ENCODE results near the gene TMCO4. TPM values are rescaled to one million over a fixed set of nuclear protein-coding genes. Genes with fewer than 3 reads are reported as not detected.

TMCO4 gene
- total and polyA plus RNA-seq, 2 of the 4 experiments (the other 2 are of a cell fraction): 7.3 to 8.6 TPM

DNA sequence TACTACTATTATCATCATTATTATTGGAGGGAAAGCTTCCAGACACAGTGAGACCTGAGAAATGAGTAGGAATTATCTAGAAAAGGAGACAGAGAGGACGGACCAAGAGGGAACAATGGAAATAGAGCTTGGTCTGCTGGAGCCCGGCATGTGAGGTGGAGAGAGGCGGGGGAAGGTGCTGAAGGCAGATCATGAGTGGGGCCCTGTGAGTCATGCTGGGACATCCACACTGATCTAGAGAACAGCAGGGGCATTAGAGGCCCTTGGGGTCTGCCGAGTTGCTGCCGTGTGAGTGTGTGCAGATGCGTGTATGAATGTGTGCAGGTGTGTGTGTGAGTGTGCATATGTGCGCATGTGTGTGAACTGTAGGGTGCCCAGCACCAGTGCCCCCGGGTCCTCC lies 65.7 kb downstream of the TMCO4 start (continued):
- TF ChIP-seq BHLHE40 (IDR thresholded peaks at IDR 0.05; ENCODE audit: low read depth, low read length): no peak
- TF ChIP-seq, protein P1, sequence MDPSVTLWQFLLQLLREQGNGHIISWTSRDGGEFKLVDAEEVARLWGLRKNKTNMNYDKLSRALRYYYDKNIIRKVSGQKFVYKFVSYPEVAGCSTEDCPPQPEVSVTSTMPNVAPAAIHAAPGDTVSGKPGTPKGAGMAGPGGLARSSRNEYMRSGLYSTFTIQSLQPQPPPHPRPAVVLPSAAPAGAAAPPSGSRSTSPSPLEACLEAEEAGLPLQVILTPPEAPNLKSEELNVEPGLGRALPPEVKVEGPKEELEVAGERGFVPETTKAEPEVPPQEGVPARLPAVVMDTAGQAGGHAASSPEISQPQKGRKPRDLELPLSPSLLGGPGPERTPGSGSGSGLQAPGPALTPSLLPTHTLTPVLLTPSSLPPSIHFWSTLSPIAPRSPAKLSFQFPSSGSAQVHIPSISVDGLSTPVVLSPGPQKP (IDR thresholded peaks at IDR 0.05; ENCODE audit: borderline replicate concordance, low read depth, low read length): no peak
- no peak for TF ChIP-seq SMC3 (IDR thresholded peaks at IDR 0.05; ENCODE audit: low read depth, low read length)
- TF ChIP-seq POLR2A (IDR thresholded peaks at IDR 0.05; ENCODE audit: low read depth, low read length): no peak

DNA sequence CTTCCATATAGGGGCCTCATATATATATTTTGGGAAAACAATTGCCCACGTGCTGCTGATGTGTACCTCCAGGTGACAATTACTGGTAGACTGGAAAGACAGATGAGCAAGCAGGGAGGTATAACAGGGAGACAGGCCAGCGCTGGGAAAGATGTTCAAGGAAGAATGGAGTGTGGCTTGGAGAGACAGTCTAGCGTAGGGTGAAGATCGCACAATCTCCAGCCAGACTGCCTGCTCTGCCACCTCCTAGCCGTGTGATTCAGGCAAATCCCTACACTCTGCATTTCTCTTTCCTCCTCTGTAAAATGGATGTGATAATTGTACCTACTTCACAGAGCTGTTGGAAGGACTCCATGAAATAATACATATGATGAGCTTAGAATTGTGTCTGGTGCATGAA lies 66.1 kb downstream of the TMCO4 start:
- H4K20me1 ChIP-seq (ENCODE audit: insufficient read depth, low read length): no peaks in the 10 kb centered on the region
- peaks cover 14% of the 10 kb centered on the region for H3K36me3 ChIP-seq (ENCODE audit: control insufficient read depth, insufficient read depth, low read length)
- H3K79me1 ChIP-seq (ENCODE audit: low read depth in 1 of 2, low read length in 2 of 2): no peaks in the 10 kb centered on the region
- no peak overlapping the region for H3K14ac ChIP-seq (replicated peaks; ENCODE audit: low read depth, low read length)
- H2BK20ac ChIP-seq (ENCODE audit: low read depth, low read length): no peak overlapping the region
- POLR2A ChIA-PET (ENCODE audit: unreplicated experiment): no interaction called here
- no CpG with 5 or more reads among the region's 5 CpGs for WGBS, 2 experiments (ENCODE audit: extremely low coverage in 2 of 2, insufficient read length in 1 of 2)
- no peak overlapping the region for H3K27ac ChIP-seq (ENCODE audit: insufficient read depth, low read length)
- H3K56ac ChIP-seq (ENCODE audit: extremely low read depth, insufficient read depth, low read length): no peak overlapping the region
- no peak overlapping the region for H4K5ac ChIP-seq (ENCODE audit: low read depth, low read length)
- H3K18ac ChIP-seq (ENCODE audit: low read depth, low read length): no peak overlapping the region
- ATAC-seq (ENCODE audit: low read depth) (no peak), DNase-seq (no peak)
- no TSS peak for BruUV-seq (replicated peaks)
- H3K9me3 ChIP-seq (ENCODE audit: control insufficient read depth, insufficient read depth, low read length): peaks cover 7% of the 10 kb centered on the region
- H2AFZ ChIP-seq (replicated peaks; ENCODE audit: low read length, poor library complexity): no peak overlapping the region
- CTCF ChIA-PET: interaction anchor here (1.5 kb wide), 1 partner anchor 18 kb away, joined by 4 read pairs; no protein-coding TSS in a partner anchor
- dilution Hi-C loops (cut with HindIII; ENCODE audit: low sequenced_read_pairs, unreplicated experiment) (no loop called here), in situ Hi-C loops (cut with MboI; ENCODE audit: low sequenced_read_pairs) (no loop called here), intact Hi-C loops (cut with micrococcal nuclease) (no loop called here)
- H3K23ac ChIP-seq (ENCODE audit: low read depth, low read length): no peak overlapping the region
- no peak overlapping the region for H4K91ac ChIP-seq (ENCODE audit: insufficient read depth, low read depth, low read length)
- H2BK5ac ChIP-seq (ENCODE audit: low read depth, low read length, poor library complexity, severe bottlenecking): no peak overlapping the region
- H4K8ac ChIP-seq (ENCODE audit: low read depth in 2 of 2, low read length in 2 of 2): no peak overlapping the region
- no peak overlapping the region for H3K4me2 ChIP-seq (ENCODE audit: low read depth, low read length)
- no peak overlapping the region for H3K4me3 ChIP-seq (ENCODE audit: insufficient read depth, low read depth, low read length)
- H3K27me3 ChIP-seq (ENCODE audit: control insufficient read depth, insufficient read depth, low read length): no peaks in the 10 kb centered on the region
- no peak overlapping the region for H2AK5ac ChIP-seq (ENCODE audit: low read depth, low read length)
- no peak overlapping the region for H3K4ac ChIP-seq (ENCODE audit: low read depth, low read length)
- no peak overlapping the region for H3K9ac ChIP-seq (ENCODE audit: low read depth, low read length)
- peaks cover 15% of the 10 kb centered on the region for H3K9me1 ChIP-seq (ENCODE audit: insufficient read depth, low read length)
- H2AK9ac ChIP-seq (replicated peaks; ENCODE audit: low read depth, low read length, poor library complexity): no peak overlapping the region
- no peak overlapping the region for H2BK15ac ChIP-seq (ENCODE audit: low read depth, low read length)
- H3K4me1 ChIP-seq (ENCODE audit: control insufficient read depth, insufficient read depth, low read length): peaks cover 11% of the 10 kb centered on the region; the same call in 1 of the 2 replicates
- no peak overlapping the region for H2BK120ac ChIP-seq (ENCODE audit: low read depth, low read length)
- TF ChIP-seq, protein P2, sequence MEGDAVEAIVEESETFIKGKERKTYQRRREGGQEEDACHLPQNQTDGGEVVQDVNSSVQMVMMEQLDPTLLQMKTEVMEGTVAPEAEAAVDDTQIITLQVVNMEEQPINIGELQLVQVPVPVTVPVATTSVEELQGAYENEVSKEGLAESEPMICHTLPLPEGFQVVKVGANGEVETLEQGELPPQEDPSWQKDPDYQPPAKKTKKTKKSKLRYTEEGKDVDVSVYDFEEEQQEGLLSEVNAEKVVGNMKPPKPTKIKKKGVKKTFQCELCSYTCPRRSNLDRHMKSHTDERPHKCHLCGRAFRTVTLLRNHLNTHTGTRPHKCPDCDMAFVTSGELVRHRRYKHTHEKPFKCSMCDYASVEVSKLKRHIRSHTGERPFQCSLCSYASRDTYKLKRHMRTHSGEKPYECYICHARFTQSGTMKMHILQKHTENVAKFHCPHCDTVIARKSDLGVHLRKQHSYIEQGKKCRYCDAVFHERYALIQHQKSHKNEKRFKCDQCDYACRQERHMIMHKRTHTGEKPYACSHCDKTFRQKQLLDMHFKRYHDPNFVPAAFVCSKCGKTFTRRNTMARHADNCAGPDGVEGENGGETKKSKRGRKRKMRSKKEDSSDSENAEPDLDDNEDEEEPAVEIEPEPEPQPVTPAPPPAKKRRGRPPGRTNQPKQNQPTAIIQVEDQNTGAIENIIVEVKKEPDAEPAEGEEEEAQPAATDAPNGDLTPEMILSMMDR (conservative IDR thresholded peaks at IDR 0.05; ENCODE audit: low read depth, low read length): no peak
- TF ChIP-seq, protein P1 (IDR thresholded peaks at IDR 0.05; ENCODE audit: borderline replicate concordance, low read depth, low read length): no peak
- TF ChIP-seq RCOR1 (IDR thresholded peaks at IDR 0.05; ENCODE audit: insufficient replicate concordance, low read length) (no peak), MAFK (IDR thresholded peaks at IDR 0.05; ENCODE audit: low read depth, low read length) (no peak), FOS (IDR thresholded peaks at IDR 0.05; ENCODE audit: low read depth, low read length) (no peak), NFE2L2 (IDR thresholded peaks at IDR 0.05; ENCODE audit: low read depth, low read length) (no peak), CHD1 (IDR thresholded peaks at IDR 0.05; ENCODE audit: low read depth, low read length) (no peak), CEBPB (IDR thresholded peaks at IDR 0.05; ENCODE audit: low read depth, low read length) (no peak), RFX5 (IDR thresholded peaks at IDR 0.05; ENCODE audit: low read depth, low read length) (no peak), RAD21 (IDR thresholded peaks at IDR 0.05; ENCODE audit: low read length) (no peak), BHLHE40 (IDR thresholded peaks at IDR 0.05; ENCODE audit: low read depth, low read length) (no peak), MAZ (IDR thresholded peaks at IDR 0.05; ENCODE audit: borderline replicate concordance, low read depth, low read length) (no peak), SMC3 (IDR thresholded peaks at IDR 0.05; ENCODE audit: low read depth, low read length) (no peak), POLR2A (IDR thresholded peaks at IDR 0.05; ENCODE audit: low read depth, low read length) (no peak)
